Amniotic epithelial cell (primary cell): ENCODE data around the gene RNGTT.
"Not testable (repeated sequence)": the region's sequence is repeated elsewhere in the genome, so short reads cannot be mapped to it uniquely, and the experiment has no call there.

Experiments
- DNase-seq: peaks from one replicate; pipeline ENCODE4 v3.0.0-alpha.2; 2010; ENCODE audit warnings: low read depth

RNGTT gene

DNA sequence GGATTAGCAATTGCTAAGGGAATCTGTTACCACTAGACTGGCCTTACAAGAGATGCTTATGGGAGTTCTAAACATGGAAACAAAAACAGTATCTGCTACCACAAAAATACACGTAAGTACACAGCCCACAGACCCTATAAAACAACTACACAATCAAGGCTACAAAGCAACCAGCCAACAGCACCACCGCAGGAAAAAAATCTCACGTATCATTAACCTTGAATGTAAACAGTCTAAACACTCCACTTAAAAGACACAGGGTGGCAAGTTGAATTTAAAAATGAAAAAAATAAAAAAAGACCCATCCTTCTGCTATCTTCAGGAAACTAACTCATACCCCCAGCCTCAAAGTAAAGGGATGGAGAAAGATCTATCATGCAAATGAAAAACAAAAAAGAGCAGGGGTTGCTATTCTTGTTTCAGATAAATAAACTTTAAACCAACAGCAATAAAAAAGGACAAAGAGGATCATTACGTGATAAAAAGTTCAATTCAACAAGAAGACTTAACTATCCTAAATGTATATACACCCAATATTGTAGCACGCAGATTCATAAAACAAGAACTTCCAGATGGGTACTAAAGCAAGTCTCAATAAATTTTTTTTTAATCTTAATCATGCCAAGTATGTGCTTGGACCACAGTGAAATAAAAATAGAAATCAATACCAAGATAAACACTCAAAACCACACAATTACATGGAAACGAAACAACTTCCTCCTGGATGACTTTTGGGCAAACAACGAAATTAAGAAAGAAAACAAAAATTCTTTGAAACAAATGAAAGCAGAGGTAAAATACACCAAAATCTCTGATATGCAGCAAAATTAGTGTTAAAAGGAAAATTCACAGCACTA is 52.3 kb downstream of the RNGTT start:
- no peak for DNase-seq

DNA sequence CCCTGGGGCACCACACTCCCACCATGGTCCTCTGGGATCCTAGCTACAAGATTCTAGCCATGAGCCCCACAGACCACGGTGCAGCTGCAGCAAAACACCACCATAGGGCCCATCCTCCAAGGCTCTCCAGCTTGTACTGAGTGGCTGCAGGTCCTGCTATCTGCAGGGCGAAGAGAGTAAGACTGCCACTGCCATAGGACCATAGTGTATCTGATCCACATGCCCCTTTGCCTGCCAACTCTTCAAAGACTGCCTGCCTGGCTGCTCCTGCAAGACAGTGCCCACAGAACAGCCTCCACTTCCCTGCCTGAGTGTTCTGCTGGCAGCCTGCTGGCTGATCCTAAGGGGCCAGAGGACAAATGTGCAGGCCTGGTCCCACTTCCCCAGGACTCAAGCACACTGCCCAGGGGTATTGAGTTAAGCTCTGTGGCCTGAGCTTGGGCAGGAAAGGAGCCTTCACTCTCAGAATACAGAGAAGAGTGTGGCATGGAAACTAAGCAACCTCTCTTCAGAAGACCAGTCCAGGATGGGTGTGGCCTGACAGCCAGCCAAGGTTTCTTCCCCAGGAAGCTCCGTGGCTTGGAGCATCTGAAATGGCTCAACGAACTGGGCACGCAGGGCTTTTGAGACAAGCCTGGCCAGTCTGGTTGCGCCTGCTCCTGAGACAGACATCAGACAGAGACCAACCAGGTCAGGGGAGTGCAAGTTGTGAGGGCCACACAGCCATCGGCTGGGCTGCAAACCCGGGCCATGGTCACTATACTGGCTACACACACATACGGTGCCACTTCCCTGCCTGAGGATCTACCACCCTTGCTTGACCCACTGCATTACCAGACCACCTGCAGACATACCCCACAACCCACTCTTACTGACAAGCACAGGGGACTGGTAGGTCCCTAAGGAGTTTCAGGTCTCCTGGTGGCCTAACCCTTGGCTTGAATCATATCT is 54.5 kb downstream of the RNGTT start:
- no peak for DNase-seq

DNA sequence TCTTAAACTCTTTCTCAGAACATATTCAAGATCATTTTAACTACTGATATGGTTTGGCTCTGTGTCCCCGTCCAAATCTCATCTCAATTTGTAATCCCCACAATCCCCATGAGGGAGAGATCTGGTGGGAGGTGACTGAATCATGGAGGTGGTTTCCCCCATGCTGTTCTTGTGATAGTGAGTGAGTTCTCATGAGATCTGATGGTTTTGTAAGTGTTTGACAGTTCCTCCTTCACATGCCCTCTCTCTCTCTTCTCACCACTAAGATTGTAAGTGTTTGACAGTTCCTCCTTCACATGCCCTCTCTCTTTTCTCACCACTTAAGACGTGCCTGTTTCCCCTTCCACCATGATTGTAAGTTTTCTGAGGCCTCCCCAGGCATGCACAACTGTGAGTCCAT is 56.3 kb downstream of the RNGTT start:
- not testable (repeated sequence) for DNase-seq

DNA sequence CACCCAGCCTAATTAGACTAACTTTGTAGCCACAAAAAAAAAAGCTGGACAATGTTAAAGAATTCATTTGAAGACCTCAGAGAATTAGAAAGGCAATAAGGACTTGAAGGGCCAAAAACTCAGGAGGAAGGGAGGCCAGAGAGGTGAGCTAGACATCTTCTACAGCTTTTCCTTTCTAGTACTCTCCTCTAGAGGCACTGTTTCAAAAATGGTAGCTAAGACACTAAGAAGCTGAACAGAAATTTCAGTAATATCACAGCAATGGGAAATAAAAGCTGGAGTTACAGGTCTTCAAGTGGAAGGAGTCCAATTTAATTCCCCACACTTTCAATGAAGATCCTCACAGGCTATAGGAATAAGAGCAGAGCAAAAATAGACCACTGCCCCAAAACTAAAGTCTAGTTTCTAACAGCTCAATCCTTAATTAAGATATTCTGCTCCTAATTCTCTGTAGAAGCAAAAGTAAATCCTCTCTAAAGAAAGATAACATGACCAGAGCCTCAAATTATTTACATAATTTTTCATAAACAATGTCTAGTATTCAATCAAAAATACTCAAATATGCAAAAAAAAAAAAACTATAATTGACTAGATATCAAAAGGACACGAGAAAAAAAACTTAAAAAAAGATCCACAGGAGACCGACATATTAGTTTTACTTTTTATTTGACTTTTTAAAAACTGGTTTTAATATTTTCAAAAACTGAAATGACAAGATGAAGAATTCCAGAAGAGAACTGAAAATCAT is 63.7 kb downstream of the RNGTT start:
- no peak for DNase-seq

DNA sequence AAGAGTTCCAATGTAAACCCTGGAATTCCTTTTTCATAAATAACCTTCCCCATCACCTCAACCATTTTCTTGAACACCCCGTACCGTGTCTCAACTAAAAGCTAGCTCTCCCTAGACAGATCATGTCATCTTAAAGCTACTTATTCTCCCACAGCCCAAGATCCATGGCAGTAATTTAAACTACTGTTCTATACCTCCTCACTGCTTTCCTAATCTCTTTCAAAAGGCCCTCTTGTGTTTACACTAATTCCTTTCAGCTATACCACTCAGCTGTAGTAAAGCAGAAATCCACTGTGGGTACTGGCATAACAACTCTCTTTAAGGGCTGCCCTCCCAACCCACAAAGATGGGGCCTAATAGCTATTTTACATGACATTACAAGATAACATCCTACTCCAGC is 67.5 kb downstream of the RNGTT start:
- DNase-seq, result no peak

DNA sequence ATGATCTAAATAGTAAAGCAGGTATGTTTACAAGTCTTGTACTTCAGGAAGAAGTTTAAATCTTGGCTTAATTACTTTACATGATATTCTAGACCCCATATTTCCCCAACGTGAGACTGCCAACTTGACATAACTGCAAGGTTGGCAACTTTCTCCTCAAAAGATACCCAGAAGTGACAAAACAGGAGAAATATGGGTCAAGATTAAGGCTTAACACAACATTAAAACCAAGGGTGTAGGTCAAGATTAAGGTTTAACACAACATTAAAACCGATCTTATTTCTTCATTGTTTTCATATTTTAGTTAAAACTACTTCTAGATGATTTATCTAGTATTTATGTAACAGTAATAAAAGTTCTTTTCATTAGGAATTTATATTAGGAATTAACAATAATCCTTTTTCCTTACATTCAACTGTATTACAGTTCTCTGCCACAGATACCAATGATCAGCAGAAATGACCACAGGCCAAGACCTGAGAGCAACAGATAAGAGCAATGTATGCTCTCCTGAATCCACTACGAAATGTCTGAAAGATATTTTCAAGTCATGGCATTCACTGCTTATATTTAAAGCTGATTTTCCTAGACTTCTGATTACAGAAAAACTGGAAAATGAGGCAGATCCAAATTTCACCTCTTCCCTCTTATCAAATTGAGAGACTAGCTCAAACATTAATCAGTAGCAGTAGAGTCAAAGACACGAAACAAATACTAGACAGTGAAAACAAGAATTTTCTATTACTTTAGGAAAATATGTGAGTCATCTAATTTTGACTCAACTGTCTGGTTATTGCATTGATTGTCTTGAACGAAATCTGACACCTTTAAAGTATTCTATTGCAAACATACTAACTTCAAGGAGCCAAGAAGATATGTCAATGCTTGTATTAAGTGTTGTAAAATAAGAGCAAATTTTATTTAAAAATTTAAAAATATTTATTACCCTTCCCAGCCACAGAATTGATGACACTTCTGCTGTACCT is 72.3 kb downstream of the RNGTT start:
- no peak for DNase-seq

DNA sequence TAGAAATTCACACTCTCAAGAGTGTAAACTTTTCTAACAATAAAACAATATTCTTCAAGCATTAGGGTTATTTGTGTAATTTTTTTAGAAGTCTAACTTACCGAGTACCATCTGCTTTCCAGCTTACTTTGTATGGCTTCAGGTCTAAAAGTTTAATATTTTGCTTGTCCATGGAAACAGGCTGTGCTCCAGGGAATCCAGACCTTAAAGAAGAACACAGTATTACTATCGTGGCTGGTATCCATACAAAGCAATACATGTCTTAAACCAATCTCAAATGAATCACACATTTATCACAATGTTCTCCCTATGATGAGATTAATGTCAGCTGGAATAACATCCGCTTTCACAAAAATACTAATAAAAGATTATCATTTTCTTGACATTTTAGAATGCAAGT is 73.0 kb downstream of the RNGTT start:
- no peak for DNase-seq

DNA sequence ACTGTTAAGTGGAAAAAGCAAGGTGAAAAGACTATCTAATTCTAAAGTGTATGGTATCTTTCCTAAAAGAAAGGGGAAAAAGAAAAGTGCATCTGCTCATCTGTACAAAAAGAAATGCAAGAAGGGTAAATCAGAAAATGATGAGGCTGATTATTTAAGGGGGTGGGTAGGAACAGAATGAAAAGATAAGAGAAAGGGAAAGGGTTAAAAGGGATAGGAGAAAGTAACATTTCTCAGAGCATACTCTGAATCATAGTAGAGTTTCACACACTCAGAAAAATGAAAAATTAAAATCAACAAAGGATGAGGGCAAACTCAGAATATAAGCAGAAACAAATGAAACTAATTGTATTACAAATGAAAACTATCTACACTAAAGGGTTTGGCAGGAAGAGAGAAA is 79.1 kb downstream of the RNGTT start:
- no peak for DNase-seq

DNA sequence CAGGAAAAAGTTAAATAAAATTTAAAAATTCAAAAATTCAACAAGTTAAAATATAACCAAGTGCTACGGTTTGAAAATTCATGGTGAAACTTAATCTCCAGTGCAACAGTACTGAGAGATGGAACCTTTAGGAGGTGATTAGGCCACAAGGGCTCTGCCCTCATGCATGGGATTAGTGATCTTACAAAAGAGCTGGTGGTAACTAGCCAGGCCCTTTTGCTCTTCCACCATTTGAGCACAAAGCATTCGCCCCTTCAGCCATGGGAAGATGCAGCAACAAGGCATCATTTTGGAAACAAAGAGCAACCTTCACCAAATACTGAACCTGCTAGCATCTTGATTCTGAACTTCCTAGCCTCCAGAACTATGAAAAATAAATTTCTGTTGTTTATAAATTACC is 80.9 kb downstream of the RNGTT start:
- DNase-seq, result no peak

DNA sequence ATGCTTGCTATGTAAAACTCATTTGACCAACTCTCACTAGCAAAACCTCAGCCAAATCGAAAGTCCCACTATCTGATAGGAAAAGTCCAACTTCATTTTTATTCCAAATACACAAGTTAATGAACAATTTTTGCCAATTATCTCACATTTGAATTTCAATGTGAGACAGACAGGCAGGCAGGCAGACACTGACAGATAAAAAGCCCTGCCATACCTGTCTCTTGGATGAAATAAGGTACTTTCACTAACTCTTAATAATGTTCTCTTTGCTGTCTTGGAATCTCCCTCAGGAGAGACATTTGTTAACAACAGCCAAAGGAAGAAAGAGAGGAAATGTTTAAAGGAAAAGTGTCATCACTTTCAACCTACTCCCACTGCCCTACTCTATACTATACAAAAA is 82.0 kb downstream of the RNGTT start:
- DNase-seq, result no peak

DNA sequence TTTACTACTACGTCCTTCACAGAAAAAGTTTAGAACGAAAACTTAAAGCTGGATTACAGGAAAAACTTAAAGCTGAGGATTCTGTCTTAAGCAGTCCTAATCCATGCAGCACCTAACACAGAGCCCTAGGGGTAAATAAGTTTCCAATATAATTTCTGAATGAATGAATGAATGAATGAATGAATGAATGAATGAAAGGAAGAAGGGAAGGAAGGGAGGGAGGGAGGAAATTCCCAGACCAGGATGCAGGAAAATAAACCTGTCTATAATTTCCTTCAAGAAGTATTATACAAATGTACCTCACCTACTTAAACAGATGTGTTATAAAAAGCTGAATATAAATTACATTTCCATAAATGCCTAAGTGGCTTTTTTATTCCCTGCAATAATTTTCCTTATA is 83.4 kb downstream of the RNGTT start:
- DNase-seq, result no peak

DNA sequence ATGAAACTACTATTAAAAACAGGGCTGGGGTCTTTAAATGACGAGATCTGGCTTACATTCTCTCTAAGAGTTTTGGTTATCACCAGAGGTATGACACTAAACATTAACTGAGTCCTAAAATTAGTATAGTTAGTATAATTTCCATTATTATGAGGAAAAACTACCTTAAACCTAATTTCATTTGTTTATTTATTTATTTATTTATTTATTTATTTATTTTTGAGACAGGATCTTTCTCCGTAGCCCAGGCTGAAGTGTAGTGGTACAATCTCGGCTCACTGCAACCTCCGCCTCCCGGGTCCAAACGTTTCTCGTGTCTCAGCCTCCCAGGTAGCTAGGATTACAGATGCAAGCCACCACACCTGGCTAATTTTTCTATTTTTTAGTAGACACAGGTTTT is 85.5 kb downstream of the RNGTT start:
- DNase-seq, result no peak

DNA sequence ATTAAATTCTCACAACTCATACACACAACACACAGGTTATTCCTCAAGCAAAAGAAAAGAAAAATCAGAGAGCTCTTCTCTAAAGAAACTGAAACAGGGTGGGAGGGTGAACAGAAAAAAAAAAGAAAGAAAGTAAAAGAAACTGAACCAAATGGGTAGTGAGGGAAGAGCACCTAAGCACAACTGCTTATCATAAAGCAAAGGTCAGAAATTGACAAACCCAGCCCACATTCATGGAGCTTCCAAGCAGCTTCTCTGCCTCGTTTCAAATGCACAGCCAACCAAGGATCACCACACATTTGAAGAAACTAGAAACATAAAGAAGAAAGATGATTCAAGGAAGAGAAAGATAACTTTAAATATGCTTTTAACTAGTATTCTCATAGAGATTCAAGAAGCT is 90.5 kb downstream of the RNGTT start:
- no peak for DNase-seq

DNA sequence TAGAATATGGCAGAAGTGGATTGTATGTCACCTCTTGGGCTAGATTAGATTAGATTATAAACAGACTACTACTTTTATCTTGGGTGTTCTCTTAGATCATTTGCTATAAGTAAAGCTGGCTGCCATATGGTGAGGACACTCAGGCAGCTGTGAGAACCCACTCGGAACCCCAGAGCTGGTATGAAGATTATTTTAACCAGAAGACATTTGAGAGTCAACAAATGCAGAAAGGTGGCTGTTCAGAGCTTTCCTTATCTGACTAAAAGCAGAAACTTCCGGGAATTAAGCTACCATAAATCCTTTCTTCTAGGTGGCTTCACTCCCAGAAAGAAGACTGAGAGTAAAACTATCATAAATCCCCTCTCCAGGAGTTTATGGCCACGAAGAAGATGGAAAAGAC is 91.9 kb downstream of the RNGTT start:
- no peak for DNase-seq

DNA sequence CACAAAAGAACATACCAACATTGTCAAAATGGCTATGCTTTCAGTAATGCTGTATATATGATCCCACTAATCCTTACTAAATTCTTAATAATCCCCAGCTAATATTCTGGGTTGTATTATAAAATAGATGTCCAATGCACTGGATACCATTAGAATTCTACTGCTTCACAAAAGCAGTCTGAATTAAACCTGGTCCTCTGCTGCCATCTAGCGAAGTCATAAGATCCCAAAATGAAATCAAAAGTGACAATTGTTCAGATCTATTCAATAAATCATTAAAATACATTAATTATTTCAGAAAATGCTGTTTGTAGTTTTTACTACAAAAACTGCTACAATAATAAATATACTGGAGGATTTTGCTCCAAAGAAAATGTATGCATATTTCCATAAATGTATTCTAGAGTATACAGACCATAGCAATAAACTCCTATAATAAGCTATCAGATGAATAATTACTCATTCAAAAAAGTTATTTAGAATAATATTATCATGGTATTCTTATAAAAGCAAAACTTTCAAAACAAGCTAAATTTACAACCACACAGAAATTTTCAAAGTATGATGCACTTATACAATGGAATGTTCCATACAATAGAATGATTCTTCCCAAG is 92.6 kb downstream of the RNGTT start:
- DNase-seq, result peak; percentile 57

DNA sequence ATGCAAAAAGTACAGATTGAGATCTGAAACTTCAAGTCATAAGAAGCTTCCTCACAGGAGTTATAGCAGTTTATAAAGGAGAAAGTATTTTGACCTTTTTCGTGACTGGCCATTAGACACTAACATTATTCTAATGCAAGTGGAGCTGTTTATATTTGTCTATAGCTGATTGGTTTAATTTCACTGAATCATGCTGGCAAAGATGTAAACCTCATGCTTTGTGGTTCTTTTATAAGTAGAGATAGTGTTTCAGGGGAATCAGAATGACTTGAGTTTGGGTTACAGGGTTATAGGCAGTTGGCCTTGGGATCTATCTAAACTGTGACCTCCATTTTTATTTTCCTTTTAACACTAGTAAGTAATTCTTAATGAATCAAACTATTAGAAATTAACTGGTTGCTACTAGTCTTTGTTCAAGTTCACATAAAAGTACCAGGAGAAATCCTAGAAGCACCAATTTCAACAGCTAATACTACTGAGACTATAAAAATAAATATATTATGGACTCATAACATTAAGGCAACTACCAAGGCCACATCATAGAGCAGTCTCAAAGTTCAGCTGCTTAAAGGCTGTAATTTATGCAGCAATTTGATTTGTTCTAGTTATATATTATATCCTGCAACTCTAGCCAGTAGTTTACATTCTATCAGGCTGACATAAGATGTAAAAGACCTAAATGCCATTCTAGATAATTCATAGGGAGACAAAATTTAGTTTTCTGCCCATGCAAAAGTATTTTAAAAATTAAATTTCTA is 94.0 kb downstream of the RNGTT start:
- peak; percentile 27 for DNase-seq

DNA sequence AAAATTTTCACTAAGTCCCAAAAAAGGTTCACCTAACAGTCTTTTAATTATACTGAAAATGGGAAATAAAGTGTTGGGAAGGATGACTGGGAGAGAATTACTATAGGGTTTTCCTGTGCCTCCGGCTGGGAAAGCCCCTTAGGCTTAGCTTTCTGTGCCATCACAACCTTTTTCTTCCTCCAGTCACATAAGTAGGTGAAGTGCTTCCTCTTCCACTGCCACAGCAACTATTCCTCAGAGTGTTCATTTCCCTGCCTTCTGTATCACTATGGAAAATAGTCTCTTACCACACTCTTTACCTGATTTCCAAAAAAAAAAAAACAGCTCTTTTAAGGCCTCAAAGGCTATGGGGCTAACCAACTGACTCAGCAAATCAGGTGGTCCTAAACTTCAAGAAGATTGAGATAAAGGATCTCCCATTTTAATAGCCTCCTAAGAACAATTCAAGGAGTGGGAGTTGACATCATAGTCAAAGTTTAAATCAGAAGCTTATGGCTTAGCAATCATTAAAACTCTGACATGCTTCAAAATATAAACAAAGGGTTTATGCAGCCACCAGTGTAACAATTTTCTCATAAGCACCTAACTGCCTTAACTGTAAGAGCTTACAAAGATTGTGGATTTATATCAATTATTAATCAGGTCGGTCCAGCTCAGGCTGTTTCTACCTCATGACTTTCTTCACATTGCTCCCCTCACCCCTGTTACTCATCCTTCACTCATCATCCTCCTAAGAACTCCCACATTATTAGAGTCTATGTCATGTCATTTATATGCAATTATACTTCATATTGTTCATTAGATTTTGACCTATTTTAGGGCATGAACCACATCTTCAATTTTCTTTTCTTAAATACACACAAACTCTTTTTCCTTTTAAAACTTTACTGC is 95.3 kb downstream of the RNGTT start:
- peak; percentile 41 for DNase-seq

DNA sequence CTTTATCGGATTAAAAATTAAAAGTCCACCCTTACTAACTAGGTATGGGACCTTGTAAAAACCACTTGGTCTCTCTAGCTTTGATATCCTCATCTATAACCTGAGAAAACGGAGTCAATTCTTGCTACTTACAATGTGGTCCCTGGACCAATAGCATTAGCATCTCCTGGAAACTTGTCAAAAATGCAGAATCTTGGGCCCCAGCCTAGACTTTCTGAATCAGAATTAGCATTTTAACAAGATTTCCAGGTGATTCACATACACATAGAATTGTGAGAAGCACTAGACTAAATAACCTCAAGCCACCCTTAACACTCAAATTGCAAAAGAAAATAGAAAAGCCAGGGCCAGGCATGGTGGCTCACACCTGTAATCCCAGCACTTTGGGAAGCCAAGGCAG is 96.6 kb downstream of the RNGTT start:
- no peak for DNase-seq

DNA sequence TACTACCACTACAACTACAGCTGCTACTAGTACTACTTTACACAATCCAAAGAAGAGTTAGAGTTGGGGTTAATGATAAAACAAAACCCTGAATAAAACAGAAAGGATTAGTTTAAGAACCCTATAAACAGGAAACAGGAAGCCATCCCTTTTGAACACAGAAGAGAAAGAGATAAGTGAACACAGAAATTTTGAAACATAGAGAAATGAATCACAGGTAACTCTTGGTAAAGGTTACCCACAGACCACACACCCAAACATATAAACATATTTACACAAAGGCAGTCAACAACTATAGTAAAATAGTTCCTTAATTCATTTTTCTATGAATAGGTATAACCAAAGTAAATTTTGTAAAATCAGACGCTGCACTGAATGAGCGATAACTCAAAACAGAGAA is 98.1 kb downstream of the RNGTT start:
- no peak for DNase-seq
